Measurements from ENCODE around the gene ATP8B4. TPM values are rescaled to one million over a fixed set of nuclear protein-coding genes. Genes with fewer than 3 reads are reported as not detected.

Gene ATP8B4
- total and polyA plus RNA-seq, 10 of the 15 experiments (the other 5 are each of a cell fraction or from before 2014, with no cell fraction given) = 0.02 to 0.94 (median 0.19) TPM

- TF ChIP-seq EZH2 (IDR thresholded peaks at IDR 0.05; ENCODE audit: borderline replicate concordance, control insufficient read depth, low read depth, low read length) = no peak
- no peak for TF ChIP-seq SMAD5 (IDR thresholded peaks at IDR 0.05; ENCODE audit: low read depth)
- no peak for TF ChIP-seq CBX5 (IDR thresholded peaks at IDR 0.05; ENCODE audit: low read depth)
- TF ChIP-seq KAT2A (conservative IDR thresholded peaks at IDR 0.05; ENCODE audit: control insufficient read depth, low read depth, low read length) = no peak
- TF ChIP-seq KLF5 (IDR thresholded peaks at IDR 0.05; ENCODE audit: partially characterized antibody) = no peak
- no peak for TF ChIP-seq MYC (IDR thresholded peaks at IDR 0.05; ENCODE audit: insufficient read depth, insufficient read length, insufficient replicate concordance, low read length, severe bottlenecking)
Observed at GRCh38 chr15:50075319-50075718, 43.7 kb downstream of the ATP8B4 start (continued).

- POLR2A ChIA-PET = no interaction called here
- Histone ChIP-seq H3K4me1 (ENCODE audit: control insufficient read depth, insufficient read depth, low read length) (no peaks in the 10 kb centered on the region), H3K9ac (ENCODE audit: control insufficient read depth, insufficient read depth, low read length) (no peak overlapping the region), H3K27ac (ENCODE audit: control insufficient read depth, insufficient read depth) (no peak overlapping the region), H2AFZ (ENCODE audit: control insufficient read depth, low read depth, low read length) (no peak overlapping the region), H3K9me3 (replicated peaks; ENCODE audit: control insufficient read depth, insufficient read depth, low read length) (no peaks in the 10 kb centered on the region), H4K20me1 (ENCODE audit: control insufficient read depth, insufficient read depth) (no peaks in the 10 kb centered on the region), H3K4me2 (ENCODE audit: control insufficient read depth, insufficient read depth) (no peak overlapping the region), H3K36me3 (ENCODE audit: control insufficient read depth in 2 of 2, insufficient read depth in 2 of 2, low read length in 1 of 2) (no peaks in the 10 kb centered on the region), H3K4me3 (no peak overlapping the region), H3K79me2 (ENCODE audit: control insufficient read depth, insufficient read depth, low read length) (no peaks in the 10 kb centered on the region), H3K27me3 (replicated peaks in 1 of 2; ENCODE audit: control insufficient read depth in 2 of 2, insufficient read depth in 2 of 2, low read length in 1 of 2) (no peaks in the 10 kb centered on the region; a peak in 2 of 4 replicates)
- 0% methylated on average over 1 of the region's 1 CpG for WGBS (ENCODE audit: insufficient coverage, insufficient replicate concordance, low lambda C conversion rate, missing lambda C conversion rate)
- no TSS peak for BruUV-seq (replicated peaks)
- CTCF ChIA-PET = interaction anchor here (0.8 to 1.3 kb wide), 2 partner anchors 9 to 65 kb away, joined by 3 to 4 read pairs; no protein-coding TSS in a partner anchor
- intact Hi-C loops (cut with micrococcal nuclease; ENCODE audit: unreplicated experiment) (no loop called here), in situ Hi-C loops (cut with MboI) (no loop called here)
- DNase-seq (ENCODE audit: low read depth, low spot score) = no peak
- FAIRE-seq = no peak
- SMC1A ChIA-PET (ENCODE audit: uncharacterized antibody, unreplicated experiment) = interaction anchor here (0.6 to 1.4 kb wide), 4 partner anchors 9 to 66 kb away, joined by 3 to 6 read pairs (median 4); no protein-coding TSS in a partner anchor
- no peak for ATAC-seq
- RAD21 ChIA-PET (ENCODE audit: unreplicated experiment) = interaction anchor here (1.4 kb wide), 1 partner anchor 70 kb away, joined by 3 read pairs; no protein-coding TSS in a partner anchor
- TF ChIP-seq CTCF (IDR thresholded peaks at IDR 0.05 in 2 of 3, conservative IDR thresholded peaks at IDR 0.05 in 1 of 3; ENCODE audit: control insufficient read depth in 2 of 3, extremely low read depth in 1 of 3, insufficient read depth in 1 of 3, low read depth in 3 of 3, low read length in 3 of 3) = no peak
Observed at GRCh38 chr15:50071551-50072258, 47.3 kb downstream of the ATP8B4 start.

All from GM12878 (cell line).